Liver (tissue), 3 donors: Measurements from ENCODE around the gene RNF126.

Source experiments
- ATF3 ChIP-seq: IDR thresholded peaks from 2 replicates; pipeline ENCODE4 v1.6.1; 2016; ENCODE audit warnings: antibody characterized with exemption
- CTCF ChIP-seq: fragments of 150-350 bp; IDR thresholded peaks from 2 replicates; pipeline ENCODE4 v1.5.1; 2017; ENCODE audit warnings: improper control_type of control experiment, low read depth, low read length; ENCODE audit not compliant: missing input control
- EGR1 ChIP-seq, 2 donors: IDR thresholded peaks; 2 replicates each; pipeline ENCODE4 v1.6.1; 2016 to 2018; ENCODE audit warnings: antibody characterized with exemption in 2 of 2, low read depth in 2 of 2
- GABPA ChIP-seq, 2 donors: IDR thresholded peaks in 1 of 2; conservative IDR thresholded peaks in 1 of 2; 2 replicates each; pipeline ENCODE4 v1.6.1; 2016; ENCODE audit warnings: antibody characterized with exemption in 2 of 2, mild to moderate bottlenecking in 1 of 2, moderate library complexity in 1 of 2
- HNF4G ChIP-seq: IDR thresholded peaks from 2 replicates; pipeline ENCODE4 v1.6.1; 2016; ENCODE audit warnings: antibody characterized with exemption
- MAX ChIP-seq: IDR thresholded peaks from 2 replicates; pipeline ENCODE4 v1.6.1; 2016; ENCODE audit warnings: antibody characterized with exemption
- NR2F2 ChIP-seq: IDR thresholded peaks from 2 replicates; pipeline ENCODE4 v1.6.1; 2016; ENCODE audit warnings: antibody characterized with exemption
- RAD21 ChIP-seq, 2 donors: IDR thresholded peaks; 2 replicates each; pipeline ENCODE4 v1.6.1; 2016; ENCODE audit warnings: antibody characterized with exemption in 2 of 2, mild to moderate bottlenecking in 2 of 2
- SP1 ChIP-seq: IDR thresholded peaks from 2 replicates; pipeline ENCODE4 v1.6.1; 2018; ENCODE audit warnings: antibody characterized with exemption, mild to moderate bottlenecking
- TF ChIP-seq, protein P1 (sequence below): IDR thresholded peaks from 2 replicates; pipeline ENCODE4 v1.6.1; 2016; ENCODE audit warnings: antibody characterized with exemption, mild to moderate bottlenecking
- donor health status: healthy.
- donor health status: healthy.

DNA sequence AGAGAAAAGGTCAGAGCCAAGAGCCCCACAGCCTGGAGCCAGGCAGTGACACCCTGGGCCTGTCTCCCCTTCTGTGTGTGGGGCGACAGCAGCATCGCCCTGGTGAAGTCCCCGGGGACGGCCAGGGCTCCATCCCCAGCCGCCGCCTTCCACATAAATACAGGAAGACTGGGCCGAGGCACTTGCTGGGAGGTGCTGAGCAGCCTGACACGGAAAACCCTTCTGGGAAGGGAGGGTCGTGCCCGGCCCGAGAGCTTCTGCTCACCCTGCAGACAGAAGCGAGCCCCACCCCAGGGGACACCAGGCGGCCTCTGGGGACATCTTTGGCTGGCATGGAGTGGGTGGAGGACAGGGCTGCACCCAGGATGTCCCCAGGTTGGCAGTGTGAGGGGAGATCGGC is 18.2 kb downstream of the RNF126 start:
- TF ChIP-seq EGR1 (IDR thresholded peaks at IDR 0.05; ENCODE audit: low read depth in 2 of 2) = no peak
- no peak for TF ChIP-seq CTCF
- TF ChIP-seq NR2F2 = no peak
- TF ChIP-seq HNF4G = no peak
- no peak for TF ChIP-seq GABPA (IDR thresholded peaks at IDR 0.05 in 1 of 2, conservative IDR thresholded peaks at IDR 0.05 in 1 of 2)
- TF ChIP-seq SP1 = no peak
- TF ChIP-seq MAX = no peak
- no peak for TF ChIP-seq RAD21 (IDR thresholded peaks at IDR 0.05)
- TF ChIP-seq, protein P1, sequence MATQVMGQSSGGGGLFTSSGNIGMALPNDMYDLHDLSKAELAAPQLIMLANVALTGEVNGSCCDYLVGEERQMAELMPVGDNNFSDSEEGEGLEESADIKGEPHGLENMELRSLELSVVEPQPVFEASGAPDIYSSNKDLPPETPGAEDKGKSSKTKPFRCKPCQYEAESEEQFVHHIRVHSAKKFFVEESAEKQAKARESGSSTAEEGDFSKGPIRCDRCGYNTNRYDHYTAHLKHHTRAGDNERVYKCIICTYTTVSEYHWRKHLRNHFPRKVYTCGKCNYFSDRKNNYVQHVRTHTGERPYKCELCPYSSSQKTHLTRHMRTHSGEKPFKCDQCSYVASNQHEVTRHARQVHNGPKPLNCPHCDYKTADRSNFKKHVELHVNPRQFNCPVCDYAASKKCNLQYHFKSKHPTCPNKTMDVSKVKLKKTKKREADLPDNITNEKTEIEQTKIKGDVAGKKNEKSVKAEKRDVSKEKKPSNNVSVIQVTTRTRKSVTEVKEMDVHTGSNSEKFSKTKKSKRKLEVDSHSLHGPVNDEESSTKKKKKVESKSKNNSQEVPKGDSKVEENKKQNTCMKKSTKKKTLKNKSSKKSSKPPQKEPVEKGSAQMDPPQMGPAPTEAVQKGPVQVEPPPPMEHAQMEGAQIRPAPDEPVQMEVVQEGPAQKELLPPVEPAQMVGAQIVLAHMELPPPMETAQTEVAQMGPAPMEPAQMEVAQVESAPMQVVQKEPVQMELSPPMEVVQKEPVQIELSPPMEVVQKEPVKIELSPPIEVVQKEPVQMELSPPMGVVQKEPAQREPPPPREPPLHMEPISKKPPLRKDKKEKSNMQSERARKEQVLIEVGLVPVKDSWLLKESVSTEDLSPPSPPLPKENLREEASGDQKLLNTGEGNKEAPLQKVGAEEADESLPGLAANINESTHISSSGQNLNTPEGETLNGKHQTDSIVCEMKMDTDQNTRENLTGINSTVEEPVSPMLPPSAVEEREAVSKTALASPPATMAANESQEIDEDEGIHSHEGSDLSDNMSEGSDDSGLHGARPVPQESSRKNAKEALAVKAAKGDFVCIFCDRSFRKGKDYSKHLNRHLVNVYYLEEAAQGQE = no peak
- no peak for TF ChIP-seq ATF3
